Raji (cell line): ENCODE results near the gene PEX10.

Experiments
- POLR2A ChIP-seq: IDR thresholded peaks from 2 replicates; pipeline ENCODE4 v1.6.1; 2011; ENCODE audit warnings: low read depth, low read length, control low read depth; ENCODE audit not compliant: insufficient read depth

The PEX10 gene

GRCh38 chr1:2403273-2403672 lies 9.1 kb downstream of the PEX10 start:
- TF ChIP-seq POLR2A = 0 out of 2 replicates have a peak, but pooled peaks have one; percentile 6

DNA sequence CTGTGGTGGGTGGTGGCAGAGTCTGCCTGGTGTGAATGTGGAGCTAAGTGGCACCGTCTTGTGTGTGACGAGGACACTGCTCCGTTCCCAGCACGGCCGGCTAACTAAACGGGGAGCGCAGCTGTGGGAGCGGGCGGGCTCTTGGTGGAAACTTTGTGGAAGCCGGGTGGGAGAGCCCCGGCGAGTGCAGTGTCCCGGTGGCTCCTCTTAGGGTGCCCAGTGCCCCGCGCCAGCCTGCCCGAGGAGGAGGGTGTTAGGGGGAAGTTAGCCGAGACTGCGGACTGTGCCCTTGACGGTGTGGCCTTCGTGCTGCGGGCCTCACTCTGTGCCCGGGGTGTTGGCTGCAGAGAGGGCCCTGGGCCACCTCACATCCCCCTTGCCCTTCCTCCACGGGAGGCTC lies 9.9 kb downstream of the PEX10 start:
- TF ChIP-seq POLR2A = peak; percentile 8; the same call in 1 of the 2 replicates

DNA sequence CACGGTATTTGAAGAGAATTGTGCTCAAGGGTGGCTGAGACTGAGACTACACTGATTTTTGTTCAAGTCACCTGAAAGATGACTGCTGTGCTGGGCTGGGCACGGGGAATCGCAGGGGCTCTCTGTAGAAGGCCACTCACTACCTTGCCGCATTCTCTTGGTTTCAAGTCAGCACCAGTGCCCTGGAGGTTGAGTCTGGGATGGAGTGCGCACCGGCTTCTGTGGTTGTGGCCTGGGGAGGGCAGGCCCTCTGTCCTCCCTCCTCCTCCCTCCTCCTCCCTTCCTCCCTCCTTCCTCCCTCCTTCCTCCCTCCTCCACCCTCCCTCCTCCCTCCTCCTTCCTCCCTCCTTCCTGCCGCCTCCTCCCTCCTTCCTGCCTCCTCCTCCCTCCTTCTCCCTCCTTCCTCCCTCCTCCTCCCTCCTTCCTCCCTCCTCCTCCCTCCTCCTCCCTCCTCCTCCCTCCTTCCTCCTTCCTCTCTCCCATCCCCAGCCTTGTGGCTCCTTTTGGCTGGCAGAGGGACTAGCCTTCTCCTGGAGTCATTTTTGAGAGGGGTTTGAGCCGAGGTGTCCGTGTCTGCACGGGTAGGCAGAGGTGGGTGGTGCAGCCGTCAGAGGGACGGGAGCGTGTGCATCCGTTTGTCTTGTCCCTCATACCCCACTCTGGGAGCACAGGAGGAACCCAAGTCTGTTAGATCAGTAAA lies 11.3 kb downstream of the PEX10 start:
- TF ChIP-seq POLR2A = no peak

GRCh38 chr1:2400576-2400909 lies 11.8 kb downstream of the PEX10 start:
- TF ChIP-seq POLR2A = no peak

DNA sequence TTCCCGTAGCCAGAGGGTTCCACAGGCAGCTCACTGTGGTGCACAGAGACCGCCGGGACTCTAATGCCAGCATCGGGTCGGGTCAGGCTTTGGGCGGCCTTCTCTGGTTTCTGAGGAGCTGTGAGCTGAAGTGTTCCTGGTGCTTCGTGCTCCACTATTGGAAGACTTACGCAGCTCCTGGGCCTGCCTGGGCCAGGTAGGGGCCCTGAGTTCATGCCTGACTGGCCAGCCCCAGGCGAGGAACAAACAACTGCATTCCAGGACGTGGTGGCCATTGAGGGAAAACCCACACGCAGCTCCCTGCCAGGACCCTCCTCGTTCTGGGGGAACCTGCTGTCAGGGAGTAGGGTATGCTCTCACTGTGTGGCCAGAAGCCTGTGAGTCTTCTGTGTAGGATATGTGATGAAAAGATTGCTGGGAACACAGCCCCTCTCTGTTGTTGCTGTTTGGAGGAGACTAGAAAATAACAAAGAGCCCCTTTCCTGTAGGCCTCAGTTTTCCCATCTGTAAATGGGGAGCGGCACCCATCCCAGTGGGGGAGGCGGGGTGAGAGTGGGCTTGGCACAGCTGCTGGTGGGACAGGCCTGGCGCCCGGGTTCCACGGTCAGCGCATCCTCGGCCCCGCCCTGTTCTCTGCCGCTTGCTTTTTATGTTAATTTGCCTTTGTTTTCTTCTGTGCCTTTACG lies 12.3 kb downstream of the PEX10 start:
- TF ChIP-seq POLR2A = no peak

DNA sequence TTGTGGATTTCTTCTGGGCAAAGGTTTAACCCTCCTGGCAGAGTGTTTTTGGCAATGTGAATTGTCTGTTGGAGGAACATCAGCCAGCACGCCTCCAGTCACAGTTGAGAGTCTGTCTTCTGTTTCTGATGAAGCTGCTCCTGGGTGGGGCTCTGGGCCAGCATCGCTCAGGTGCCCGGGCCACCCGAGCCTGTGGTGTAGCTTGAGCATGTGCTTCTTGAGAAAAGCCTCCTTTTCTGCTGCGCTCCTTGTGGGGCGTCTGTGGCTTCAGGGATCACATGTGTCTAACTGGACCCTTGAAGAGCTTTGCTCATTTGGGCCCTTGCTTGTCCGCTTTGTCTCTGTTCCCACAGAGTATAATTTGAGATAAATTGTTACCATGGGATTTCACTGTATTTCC lies 13.5 kb downstream of the PEX10 start:
- no peak for TF ChIP-seq POLR2A

GRCh38 chr1:2397007-2397679 lies 15.2 kb downstream of the PEX10 start:
- no peak for TF ChIP-seq POLR2A

DNA sequence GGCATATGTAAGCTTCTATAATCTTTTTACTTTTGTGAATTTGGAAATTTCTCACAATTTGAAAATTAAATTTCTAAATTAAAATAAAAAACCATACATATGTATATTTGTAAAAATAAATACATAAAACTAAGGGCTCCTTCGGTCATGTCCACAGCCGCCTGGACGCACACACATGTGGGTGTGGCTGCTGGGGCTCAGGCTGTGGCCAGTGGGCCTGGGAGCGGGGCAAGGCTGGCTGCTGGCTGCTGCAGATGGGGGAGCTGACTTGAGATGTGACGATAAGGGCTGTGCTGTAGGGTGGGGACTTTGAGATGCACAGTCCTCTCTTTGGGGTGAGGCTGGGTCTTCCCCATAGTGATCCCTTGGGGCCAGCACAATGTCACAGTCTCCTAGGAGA lies 15.9 kb downstream of the PEX10 start:
- no peak for TF ChIP-seq POLR2A

DNA sequence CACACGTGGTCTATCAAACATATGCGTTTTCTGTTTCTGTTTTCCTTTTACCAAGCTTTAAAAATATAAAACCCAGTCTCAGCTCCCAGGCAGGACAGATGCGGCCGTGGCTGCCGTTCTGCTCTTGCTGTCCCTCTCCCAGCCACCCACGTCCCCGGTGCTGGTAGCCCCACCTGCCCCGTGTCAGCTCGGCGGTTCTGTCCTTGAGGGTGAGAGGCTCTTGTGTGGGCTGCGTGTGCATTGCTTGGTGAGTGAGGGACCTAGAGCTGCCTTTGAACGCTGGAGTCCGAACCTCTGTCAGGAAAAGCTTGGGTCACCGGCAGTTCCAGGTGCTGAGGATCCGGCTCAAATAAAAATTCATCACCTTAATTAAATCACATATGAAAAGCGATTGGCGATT lies 16.3 kb downstream of the PEX10 start:
- TF ChIP-seq POLR2A = no peak

- TF ChIP-seq POLR2A = no peak
These were observed 17.1 kb downstream of the PEX10 start for GRCh38 chr1:2395245-2395644.

GRCh38 chr1:2394761-2395160 lies 17.6 kb downstream of the PEX10 start:
- TF ChIP-seq POLR2A = no peak

GRCh38 chr1:2394220-2394619 lies 18.1 kb downstream of the PEX10 start:
- TF ChIP-seq POLR2A = no peak

GRCh38 chr1:2393471-2393877 lies 18.9 kb downstream of the PEX10 start:
- TF ChIP-seq POLR2A = no peak

DNA sequence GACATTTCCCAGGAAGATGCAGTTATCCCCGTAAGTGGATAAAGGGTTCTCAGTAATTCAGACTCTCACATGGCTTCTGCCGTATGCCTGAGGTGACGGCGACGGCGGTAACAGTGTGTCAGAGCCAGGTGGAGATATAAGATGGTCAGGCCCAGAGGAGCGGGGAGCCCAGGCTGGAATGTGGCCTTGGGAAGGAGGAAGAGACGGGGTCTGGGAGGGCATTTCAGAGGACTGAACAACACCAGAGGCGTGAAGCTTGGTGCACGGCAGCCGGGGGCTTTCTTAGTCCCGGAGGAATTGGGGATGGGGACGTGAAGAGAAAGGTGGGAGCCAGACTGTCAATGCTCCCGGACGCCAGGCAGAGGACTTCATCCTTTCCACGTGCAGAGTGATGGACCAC lies 19.7 kb downstream of the PEX10 start:
- TF ChIP-seq POLR2A = no peak; the same call in 1 of the 2 replicates

- no peak for TF ChIP-seq POLR2A
These were observed 20.3 kb downstream of the PEX10 start for GRCh38 chr1:2391931-2392509.

GRCh38 chr1:2391041-2391930 lies 21.1 kb downstream of the PEX10 start, which contains the start of the genes MORN1 and RER1:
TSS of gene MORN1 (minus strand) at chr1:2391554. CDS start at chr1:2391533, 21 bp downstream.
TSS of gene RER1 (plus strand) at chr1:2391841. CDS start at chr1:2395791, 3,950 bp downstream.
- peak; percentile 92 for TF ChIP-seq POLR2A
